H9 (cell line): ENCODE results near the gene FHIT. TPM values are rescaled to one million over a fixed set of nuclear protein-coding genes. Genes with fewer than 3 reads are reported as not detected.

Experiments
- DNase-seq: peaks from one replicate; pipeline ENCODE4 v3.0.0-alpha.2; 2017
- H2AFZ ChIP-seq: one replicate; pipeline ENCODE4 v1.6.1; 2013; ENCODE audit warnings: mild to moderate bottlenecking, low read length, control low read depth, moderate library complexity
- H2AK5ac ChIP-seq: 2 replicates; pipeline ENCODE4 v1.6.1; 2013; ENCODE audit warnings: low read length, control low read depth, mixed read lengths; ENCODE audit not compliant: insufficient read length
- H2BK120ac ChIP-seq: one replicate; pipeline ENCODE4 v1.6.1; 2013; ENCODE audit warnings: low read depth, mild to moderate bottlenecking, low read length, control low read depth, inconsistent platforms; ENCODE audit not compliant: poor library complexity, severe bottlenecking
- H2BK12ac ChIP-seq: 2 replicates; pipeline ENCODE4 v1.6.1; 2013; ENCODE audit warnings: low read length, control low read depth, mixed read lengths, low read depth; ENCODE audit not compliant: insufficient read length
- H2BK15ac ChIP-seq: 2 replicates; pipeline ENCODE4 v1.6.1; 2013; ENCODE audit warnings: low read depth, low read length, control low read depth
- H2BK20ac ChIP-seq: one replicate; pipeline ENCODE4 v1.6.1; 2013; ENCODE audit warnings: low read depth, mild to moderate bottlenecking, low read length, control low read depth, inconsistent platforms; ENCODE audit not compliant: poor library complexity, severe bottlenecking
- H2BK5ac ChIP-seq: 2 replicates; pipeline ENCODE4 v1.6.1; 2013; ENCODE audit warnings: low read length, control low read depth, mixed read lengths; ENCODE audit not compliant: insufficient read length
- H3K14ac ChIP-seq: 2 replicates; pipeline ENCODE4 v1.6.1; 2013; ENCODE audit warnings: low read length, control low read depth; ENCODE audit not compliant: insufficient read depth
- H3K18ac ChIP-seq: 2 replicates; pipeline ENCODE4 v1.6.1; 2013; ENCODE audit warnings: low read depth, mild to moderate bottlenecking, mixed read lengths, low read length, control low read depth; ENCODE audit not compliant: insufficient read length
- H3K23ac ChIP-seq: 2 replicates; pipeline ENCODE4 v1.6.1; 2013; ENCODE audit warnings: low read length, control low read depth, mixed read lengths, low read depth; ENCODE audit not compliant: insufficient read length
- H3K23me2 ChIP-seq: 2 replicates; pipeline ENCODE4 v1.6.1; 2013; ENCODE audit warnings: low read depth, mild to moderate bottlenecking, mixed read lengths, low read length, control low read depth; ENCODE audit not compliant: insufficient read length, poor library complexity, severe bottlenecking
- H3K27ac ChIP-seq: 2 replicates; pipeline ENCODE4 v1.5.1; 2013; ENCODE audit warnings: low read length, control low read depth, mixed read lengths, low read depth; ENCODE audit not compliant: insufficient read length
- H3K27me3 ChIP-seq: 2 replicates; pipeline ENCODE4 v1.6.1; 2013; ENCODE audit warnings: low read length, control low read depth, inconsistent platforms; ENCODE audit not compliant: insufficient read depth
- H3K4ac ChIP-seq: 2 replicates; pipeline ENCODE4 v1.6.1; 2013; ENCODE audit warnings: low read depth, mild to moderate bottlenecking, control low read depth, inconsistent platforms, low read length, moderate library complexity
- H3K4me1 ChIP-seq: 2 replicates; pipeline ENCODE4 v1.6.1; 2013; ENCODE audit warnings: low read length, control low read depth, inconsistent platforms; ENCODE audit not compliant: insufficient read depth
- H3K4me2 ChIP-seq: 2 replicates; pipeline ENCODE4 v1.6.1; 2013; ENCODE audit warnings: low read length, control low read depth, mixed read lengths; ENCODE audit not compliant: insufficient read length, insufficient read depth
- H3K56ac ChIP-seq: 2 replicates; pipeline ENCODE4 v1.6.1; 2013; ENCODE audit warnings: low read depth, mild to moderate bottlenecking, mixed read lengths, low read length, control low read depth; ENCODE audit not compliant: insufficient read length
- H3K79me1 ChIP-seq: 2 replicates; pipeline ENCODE4 v1.6.1; 2013; ENCODE audit warnings: low read depth, mild to moderate bottlenecking, moderate library complexity, low read length, control low read depth, inconsistent platforms; ENCODE audit not compliant: insufficient read depth, poor library complexity, severe bottlenecking
- H3K79me2 ChIP-seq: 2 replicates; pipeline ENCODE4 v1.6.1; 2013; ENCODE audit warnings: low read length, control low read depth, inconsistent platforms; ENCODE audit not compliant: insufficient read depth
- H3K9ac ChIP-seq: 2 replicates; pipeline ENCODE4 v1.6.1; 2013; ENCODE audit warnings: low read length, control low read depth, mixed read lengths; ENCODE audit not compliant: insufficient read length; ENCODE audit errors: extremely low read depth
- H3K9me3 ChIP-seq: one replicate; pipeline ENCODE4 v1.6.1; 2013; ENCODE audit warnings: low read depth, low read length, inconsistent platforms; ENCODE audit not compliant: control insufficient read depth
- H3T11ph ChIP-seq: one replicate; pipeline ENCODE4 v1.6.1; 2013; ENCODE audit warnings: mild to moderate bottlenecking, low read length, control low read depth, inconsistent platforms
- H4K20me1 ChIP-seq: one replicate; pipeline ENCODE4 v1.6.1; 2013; ENCODE audit not compliant: control insufficient read depth, insufficient read length, insufficient read depth
- H4K5ac ChIP-seq: 2 replicates; pipeline ENCODE4 v1.6.1; 2013; ENCODE audit warnings: low read depth, mild to moderate bottlenecking, mixed read lengths, low read length, control low read depth; ENCODE audit not compliant: insufficient read length
- H4K8ac ChIP-seq: replicated peaks from 2 replicates; pipeline ENCODE4 v1.6.1; 2013; ENCODE audit warnings: low read length, control low read depth, mixed read lengths, low read depth; ENCODE audit not compliant: insufficient read length
- H4K91ac ChIP-seq: 2 replicates; pipeline ENCODE4 v1.6.1; 2013; ENCODE audit warnings: low read depth, mild to moderate bottlenecking, moderate library complexity, mixed read lengths, low read length, control low read depth; ENCODE audit not compliant: insufficient read length
- H3K27ac Mint-ChIP-seq, 3 experiments: 2 replicates in 2 of 3; 3 replicates in 1 of 3; pipeline ENCODE4 v1.8.0; 2020 to 2021; ENCODE audit warnings: mixed read lengths in 3 of 3, mild to moderate bottlenecking in 1 of 3, moderate library complexity in 1 of 3
- H3K27me3 Mint-ChIP-seq: 2 replicates; pipeline ENCODE4 v1.8.0; 2021; ENCODE audit warnings: low read depth, mild to moderate bottlenecking, moderate library complexity, mixed read lengths
- H3K36me3 Mint-ChIP-seq, 3 experiments: 2 replicates in 2 of 3; 3 replicates in 1 of 3; pipeline ENCODE4 v1.8.0; 2020 to 2021; ENCODE audit warnings: low read depth in 3 of 3, mixed read lengths in 3 of 3; ENCODE audit not compliant: insufficient read depth in 1 of 3
- H3K4me1 Mint-ChIP-seq, 2 experiments: 2 replicates each; pipeline ENCODE4 v1.8.0; 2020; ENCODE audit warnings: mixed read lengths in 2 of 2
- H3K4me3 Mint-ChIP-seq, 2 experiments: 2 replicates in 1 of 2; 3 replicates in 1 of 2; pipeline ENCODE4 v1.8.0; 2020 to 2021; ENCODE audit warnings: mild to moderate bottlenecking in 2 of 2, mixed read lengths in 2 of 2, moderate library complexity in 1 of 2
- H3K9me3 Mint-ChIP-seq, 2 experiments: 2 replicates in 1 of 2; 3 replicates in 1 of 2; pipeline ENCODE4 v1.8.0; 2020; ENCODE audit warnings: mild to moderate bottlenecking in 2 of 2, mixed read lengths in 2 of 2, moderate library complexity in 1 of 2
- total RNA-seq: library from RNA; stranded (reverse); gene quantifications from 2 replicates; pipeline ENCODE4 v1.2.1, GENCODE V29; 2021
- TF ChIP-seq, protein P1 (sequence below): fragments of 200-600 bp; sonication (generic); conservative IDR thresholded peaks from 3 replicates; pipeline ENCODE4 v1.8.0; 2021; ENCODE audit warnings: antibody characterized with exemption, mild to moderate bottlenecking

Gene FHIT
- total RNA-seq, 1 experiment from 2014 or later: 3.0 TPM

DNA sequence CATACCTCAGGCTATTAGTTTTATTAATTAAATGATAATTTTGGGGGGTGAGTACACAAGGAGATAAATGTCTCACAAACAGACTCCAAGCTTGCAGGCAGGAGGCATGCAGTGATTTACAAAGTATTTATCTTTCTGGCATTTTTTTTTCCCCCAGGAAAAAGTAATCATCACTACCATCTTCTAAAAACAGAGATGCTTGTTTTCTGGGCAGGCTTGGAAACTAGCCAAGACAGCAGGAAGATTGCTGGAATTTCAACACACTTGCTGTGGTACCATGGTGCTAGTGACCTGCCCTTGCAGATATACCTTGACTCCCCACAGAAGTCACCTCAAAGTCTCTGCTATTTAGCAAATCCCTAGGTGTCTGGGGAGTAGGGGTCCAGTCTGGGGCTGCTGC is 1468.6 kb downstream of the FHIT start:
- H3K79me1 ChIP-seq: no peaks in the 10 kb centered on the region

More for the DNA sequence above, 1468.6 kb downstream of the FHIT start:
- no peak overlapping the region for H2BK12ac ChIP-seq
- H3K27me3 ChIP-seq: no peaks in the 10 kb centered on the region
- no peak overlapping the region for H2AK5ac ChIP-seq
- H3K79me2 ChIP-seq: no peaks in the 10 kb centered on the region
- Mint-ChIP-seq H3K27me3 (no peaks in the 10 kb centered on the region; the same call in 1 of the 2 replicates), H3K27ac (no peak overlapping the region), H3K36me3 (peaks cover 0 to 3% (median 0%) of the 10 kb centered on the region in 3 experiments; a peak in 2 of 7 replicates), H3K4me1 (peaks cover 12 to 13% of the 10 kb centered on the region in 2 experiments), H3K9me3 (peaks cover 0 to 3% of the 10 kb centered on the region in 2 experiments; a peak in 2 of 5 replicates), H3K4me3 (no peak overlapping the region)
- H3K23me2 ChIP-seq: no peaks in the 10 kb centered on the region
- no peak overlapping the region for H2BK120ac ChIP-seq
- no peak overlapping the region for H2BK20ac ChIP-seq
- H3K18ac ChIP-seq: no peak overlapping the region
- DNase-seq: no peak
- no peak overlapping the region for H2BK15ac ChIP-seq
- H2BK5ac ChIP-seq: no peak overlapping the region
- no peak overlapping the region for H4K5ac ChIP-seq
- no peaks in the 10 kb centered on the region for H3K9me3 ChIP-seq
- H3K9ac ChIP-seq: no peak overlapping the region
- H3K4me1 ChIP-seq: peaks cover 3% of the 10 kb centered on the region; the same call in 1 of the 2 replicates
- no peak overlapping the region for H2AFZ ChIP-seq
- H3K56ac ChIP-seq: no peak overlapping the region
- H3K27ac ChIP-seq: no peak overlapping the region
- no peak overlapping the region for H4K8ac ChIP-seq
- no peak overlapping the region for H3K4me2 ChIP-seq
- H4K91ac ChIP-seq: no peak overlapping the region
- TF ChIP-seq, protein P1, sequence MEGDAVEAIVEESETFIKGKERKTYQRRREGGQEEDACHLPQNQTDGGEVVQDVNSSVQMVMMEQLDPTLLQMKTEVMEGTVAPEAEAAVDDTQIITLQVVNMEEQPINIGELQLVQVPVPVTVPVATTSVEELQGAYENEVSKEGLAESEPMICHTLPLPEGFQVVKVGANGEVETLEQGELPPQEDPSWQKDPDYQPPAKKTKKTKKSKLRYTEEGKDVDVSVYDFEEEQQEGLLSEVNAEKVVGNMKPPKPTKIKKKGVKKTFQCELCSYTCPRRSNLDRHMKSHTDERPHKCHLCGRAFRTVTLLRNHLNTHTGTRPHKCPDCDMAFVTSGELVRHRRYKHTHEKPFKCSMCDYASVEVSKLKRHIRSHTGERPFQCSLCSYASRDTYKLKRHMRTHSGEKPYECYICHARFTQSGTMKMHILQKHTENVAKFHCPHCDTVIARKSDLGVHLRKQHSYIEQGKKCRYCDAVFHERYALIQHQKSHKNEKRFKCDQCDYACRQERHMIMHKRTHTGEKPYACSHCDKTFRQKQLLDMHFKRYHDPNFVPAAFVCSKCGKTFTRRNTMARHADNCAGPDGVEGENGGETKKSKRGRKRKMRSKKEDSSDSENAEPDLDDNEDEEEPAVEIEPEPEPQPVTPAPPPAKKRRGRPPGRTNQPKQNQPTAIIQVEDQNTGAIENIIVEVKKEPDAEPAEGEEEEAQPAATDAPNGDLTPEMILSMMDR: no peak
- no peak overlapping the region for H3T11ph ChIP-seq
- no peak overlapping the region for H3K14ac ChIP-seq
- H4K20me1 ChIP-seq: no peaks in the 10 kb centered on the region
- no peak overlapping the region for H3K4ac ChIP-seq
- no peak overlapping the region for H3K23ac ChIP-seq
